Amygdala (tissue), 56 donors: Measurements from ENCODE around the gene TSNAXIP1.

Source experiments
- DNase-seq, 56 donors: peaks; one replicate each; lab custom pipeline; 2025; lab: John Stamatoyannopoulos, UW

The TSNAXIP1 gene

GRCh38 chr16:67806428-67807147 lies at the start of gene TSNAXIP1, which contains the start of gene RANBP10:
TSNAXIP1 (plus strand) TSS chr16:67806889; CDS start chr16:67807150, 261 bp downstream.
RANBP10 (minus strand) TSS chr16:67806560; CDS start chr16:67806536, 24 bp downstream.
- DNase-seq, result peak; percentile 81 to 100 (median 98)

- DNase-seq, result no peak
Observed at GRCh38 chr16:67758006-67758405, 48.7 kb upstream of the TSNAXIP1 start.

DNA sequence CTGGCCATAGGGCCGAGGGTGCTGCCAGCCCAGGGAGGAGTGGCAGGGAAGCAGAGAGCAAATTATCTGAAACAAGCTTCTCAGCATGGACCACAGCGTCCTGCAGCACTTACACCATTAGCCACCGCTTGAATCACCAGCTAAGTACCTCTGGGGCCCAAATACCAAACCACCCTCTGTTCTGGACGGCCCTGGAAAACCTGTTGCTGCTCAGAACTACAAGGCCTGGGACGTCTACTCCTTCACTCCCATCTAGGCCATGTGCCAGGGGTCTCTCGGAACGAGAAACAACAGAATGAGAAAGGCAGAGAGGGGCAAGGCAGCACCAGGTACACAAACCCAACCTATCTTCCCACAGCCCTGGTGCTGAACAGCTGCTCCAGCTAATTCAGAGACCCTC lies 47.7 kb upstream of the TSNAXIP1 start:
- DNase-seq, result no peak

GRCh38 chr16:67760206-67760955 lies 46.3 kb upstream of the TSNAXIP1 start:
- DNase-seq, result no peak

DNA sequence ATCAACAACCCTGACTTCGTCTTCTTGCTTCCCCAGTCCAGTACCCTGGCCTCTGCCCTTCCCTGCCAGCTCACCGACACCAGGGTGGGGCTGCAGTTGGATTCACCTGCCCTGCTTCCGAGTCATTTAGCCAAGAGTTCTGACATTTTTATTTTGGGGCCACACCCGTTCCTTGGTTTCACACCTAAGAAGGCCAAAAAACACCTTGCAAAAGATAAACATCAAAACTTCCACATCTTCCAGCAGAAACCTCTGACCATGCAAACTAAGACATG lies 45.8 kb upstream of the TSNAXIP1 start:
- DNase-seq, result no peak

DNA sequence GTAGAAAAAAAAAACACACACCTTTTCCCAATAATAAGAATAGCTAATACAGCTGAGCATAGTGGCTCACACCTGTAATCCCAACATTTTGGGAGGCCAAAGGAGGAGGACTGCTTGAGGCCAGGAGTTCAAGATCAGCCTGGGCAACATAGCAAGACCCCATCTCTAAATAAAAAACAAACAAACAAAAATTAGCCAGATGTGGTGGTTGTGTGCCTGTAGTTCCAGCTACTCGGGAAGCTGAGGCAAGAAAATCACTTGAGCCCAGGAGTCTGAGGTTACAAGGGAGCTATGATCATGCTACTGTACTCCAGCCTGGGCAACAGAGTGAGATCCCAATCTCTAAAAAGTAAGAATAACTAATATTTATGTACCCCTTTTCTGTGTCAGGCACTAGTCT lies 44.8 kb upstream of the TSNAXIP1 start:
- no peak for DNase-seq

- no peak for DNase-seq
Observed at GRCh38 chr16:67762385-67762784, 44.3 kb upstream of the TSNAXIP1 start.

- no peak for DNase-seq
Observed at GRCh38 chr16:67763066-67763465, 43.6 kb upstream of the TSNAXIP1 start.

GRCh38 chr16:67764158-67764667 lies 42.5 kb upstream of the TSNAXIP1 start:
- DNase-seq, result no peak

DNA sequence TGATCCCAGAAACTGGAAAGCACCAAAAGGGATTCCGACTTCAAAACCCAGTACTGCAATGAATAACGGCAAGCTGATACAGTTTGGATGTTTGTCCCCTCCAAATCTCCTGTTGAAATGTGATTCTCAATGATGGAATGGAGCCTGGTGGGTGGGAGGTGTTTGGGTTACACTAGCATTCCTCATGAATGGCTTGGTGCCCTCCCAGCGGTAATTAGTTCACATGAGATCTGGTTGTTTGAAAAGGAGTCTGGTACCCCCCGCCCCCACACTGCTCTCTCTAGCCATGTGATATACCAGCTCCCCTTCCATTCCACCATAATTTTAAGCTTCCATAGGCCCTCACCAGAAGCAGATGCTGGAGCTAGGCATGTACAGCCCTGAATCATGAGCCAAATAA lies 40.4 kb upstream of the TSNAXIP1 start:
- DNase-seq, result no peak

- DNase-seq, result no peak
Observed at GRCh38 chr16:67767953-67768352, 38.7 kb upstream of the TSNAXIP1 start.

DNA sequence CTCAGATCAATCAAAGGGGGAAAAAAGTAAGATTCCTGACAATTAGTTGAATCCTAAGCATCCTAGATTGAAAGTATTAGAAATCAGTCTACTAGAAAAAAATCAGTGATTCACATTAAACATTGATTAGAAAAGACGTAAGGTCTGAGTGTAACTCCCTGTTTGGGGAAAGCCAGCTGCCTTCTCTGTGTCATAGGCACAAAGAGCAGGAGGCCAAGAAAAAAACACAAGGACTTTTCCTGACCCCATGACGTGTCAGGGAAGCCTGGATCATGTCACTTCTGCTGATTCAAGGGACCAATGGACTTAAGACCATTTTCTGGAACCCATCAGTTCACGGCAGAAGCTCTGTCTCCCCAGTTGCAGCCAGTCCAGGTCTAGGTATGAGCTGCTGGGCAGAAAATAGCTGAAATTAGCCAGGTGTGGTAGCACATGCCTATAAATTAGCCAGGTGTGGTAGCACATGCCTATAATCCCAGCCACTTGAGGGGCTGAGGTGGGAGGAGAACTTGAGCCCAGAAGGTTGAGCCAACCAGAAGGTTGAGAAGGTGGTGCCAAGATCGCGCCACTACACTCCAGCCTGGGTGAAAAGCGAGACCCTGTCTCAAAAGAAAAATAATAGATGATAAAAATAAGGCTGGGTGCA lies 36.2 kb upstream of the TSNAXIP1 start:
- no peak for DNase-seq

DNA sequence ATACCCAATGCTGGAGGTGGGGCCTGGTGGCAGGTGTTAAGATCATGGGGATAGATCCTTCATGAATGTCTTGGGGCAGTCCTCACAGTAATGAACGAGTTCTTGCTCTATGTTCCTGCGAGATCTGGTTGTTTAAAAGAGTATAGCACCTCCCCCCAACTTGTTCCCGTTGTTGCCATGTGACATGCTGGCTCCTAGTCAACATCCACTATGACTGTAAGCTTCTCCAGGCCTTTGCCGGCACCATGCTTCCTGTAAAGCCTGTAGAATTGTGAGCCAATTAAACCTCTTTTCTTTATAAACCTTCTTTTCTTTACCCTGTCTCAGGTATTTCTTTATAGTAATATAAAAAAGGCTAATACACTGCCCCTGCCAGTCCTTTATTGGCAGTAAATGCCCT lies 33.6 kb upstream of the TSNAXIP1 start:
- DNase-seq, result peak in 2 of 56 donors; percentile 4 to 5

DNA sequence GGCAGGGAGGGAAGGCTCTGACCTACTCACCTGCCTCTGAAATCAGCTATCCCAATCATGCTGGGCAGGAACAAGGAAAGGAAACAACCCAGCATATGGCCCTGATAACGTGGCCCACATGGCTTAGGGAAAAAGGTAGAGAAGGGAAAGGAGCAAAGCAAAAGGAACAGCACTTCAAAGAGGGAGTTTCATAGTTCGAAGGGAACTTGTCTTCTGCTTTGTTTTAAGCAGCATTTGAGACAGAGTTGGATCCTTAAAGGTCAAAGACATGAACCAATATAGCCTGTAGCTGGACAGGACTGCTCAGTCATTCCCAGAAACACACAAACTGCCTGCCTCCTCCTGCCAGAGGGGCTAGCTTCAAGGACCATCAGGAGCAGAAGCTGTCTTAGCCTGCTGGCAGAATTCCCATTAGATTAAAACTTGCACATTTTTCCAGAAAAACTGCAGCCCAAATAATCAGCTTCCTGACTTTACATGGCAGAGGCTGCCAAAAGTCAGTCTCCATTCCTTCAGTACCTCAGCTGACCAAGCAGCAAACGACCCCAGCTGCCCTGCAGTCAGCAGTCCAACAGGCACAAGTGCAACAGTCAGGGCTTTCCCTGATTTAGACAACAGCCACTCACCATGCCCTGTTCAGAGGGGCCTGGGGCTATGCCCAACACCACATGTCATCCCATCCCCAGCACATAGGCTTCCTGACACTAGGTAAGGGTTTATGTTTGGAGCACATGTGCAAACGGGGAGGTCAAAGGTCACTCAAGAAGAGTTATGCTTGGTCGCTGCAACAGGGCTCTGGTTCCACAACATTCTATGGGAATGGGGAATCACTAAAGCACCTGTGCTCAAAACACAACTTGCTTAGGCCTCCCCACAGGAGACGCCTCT lies 32.9 kb upstream of the TSNAXIP1 start:
- DNase-seq, result no peak

GRCh38 chr16:67774457-67774853 lies 32.2 kb upstream of the TSNAXIP1 start:
- no peak for DNase-seq

GRCh38 chr16:67775273-67775672 lies 31.4 kb upstream of the TSNAXIP1 start:
- DNase-seq, result no peak

- no peak for DNase-seq
Observed at GRCh38 chr16:67779256-67780014, 27.3 kb upstream of the TSNAXIP1 start.

DNA sequence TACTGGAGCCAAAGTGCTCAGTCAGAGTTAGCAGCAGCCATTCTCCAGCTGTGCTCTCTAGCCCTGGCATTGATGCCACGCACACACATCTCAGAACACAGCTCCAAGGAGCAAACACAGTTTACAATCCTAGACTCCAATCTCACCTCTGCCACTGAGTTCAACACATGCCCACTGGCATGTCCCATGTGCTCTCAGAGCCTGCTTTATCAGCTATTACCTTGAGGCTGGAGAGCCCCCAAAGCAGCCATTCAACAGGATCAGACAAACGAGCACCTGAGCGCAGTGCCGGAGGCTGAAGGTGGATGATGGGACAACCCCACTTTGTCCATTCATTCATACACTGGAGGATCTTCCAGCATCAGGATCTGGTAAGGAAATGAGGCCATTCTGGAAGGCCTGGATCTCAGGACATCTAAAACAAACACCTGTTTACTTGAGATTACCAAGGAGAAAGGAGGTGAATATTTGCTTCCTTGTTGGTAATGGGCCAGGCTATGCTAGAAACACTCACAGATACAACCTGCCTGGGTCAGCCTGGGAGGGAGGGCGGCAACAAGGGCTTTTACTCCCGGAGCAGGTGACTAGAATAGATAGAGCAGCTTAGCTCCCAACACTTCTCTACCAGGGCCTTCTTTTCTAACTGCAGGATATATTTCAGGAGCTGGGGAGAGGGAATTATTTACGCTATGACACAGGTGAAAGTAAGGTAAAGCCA lies 25.7 kb upstream of the TSNAXIP1 start:
- no peak for DNase-seq

DNA sequence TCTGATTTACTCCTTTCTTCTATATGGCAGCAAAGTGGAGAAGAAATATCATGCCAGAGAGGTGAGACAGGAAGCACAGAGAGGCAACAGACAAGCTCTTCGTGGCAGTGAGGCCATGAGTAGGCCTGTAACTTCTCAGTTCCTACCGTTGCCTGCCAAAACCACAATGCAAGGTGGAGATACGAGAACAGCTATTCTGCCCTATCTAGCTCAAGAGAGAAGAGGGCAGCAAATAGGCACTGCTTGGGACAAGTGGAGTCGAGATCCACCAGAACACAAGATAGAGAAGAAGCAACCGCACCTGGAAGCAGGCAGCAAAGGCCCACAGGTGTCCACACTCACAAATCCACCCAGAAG lies 25.1 kb upstream of the TSNAXIP1 start:
- no peak for DNase-seq
